Activated CD4-positive, alpha-beta T cell treated with anti-CD3 and anti-CD28 coated beads, Interleukin-2, amount 10 ng/mL, durations not matched to agents 24 days and 14 days (primary cell): ENCODE data around the gene APH1B. TPM values are rescaled to one million over a fixed set of nuclear protein-coding genes. Genes with fewer than 3 reads are reported as not detected.

ENCODE experiments used
- DNase-seq: peaks from one replicate; pipeline ENCODE4 v3.0.0; 2022
- H3K27ac Mint-ChIP-seq: one replicate; pipeline ENCODE4 v1.8.0; 2022; ENCODE audit warnings: mild to moderate bottlenecking, mixed read lengths
- H3K27me3 Mint-ChIP-seq: one replicate; pipeline ENCODE4 v1.8.0; 2022; ENCODE audit warnings: mixed read lengths
- H3K36me3 Mint-ChIP-seq: one replicate; pipeline ENCODE4 v1.8.0; 2022; ENCODE audit warnings: low read depth, mild to moderate bottlenecking, mixed read lengths
- H3K4me1 Mint-ChIP-seq: one replicate; pipeline ENCODE4 v1.8.0; 2021; ENCODE audit warnings: mixed read lengths
- H3K4me3 Mint-ChIP-seq: one replicate; pipeline ENCODE4 v1.8.0; 2022; ENCODE audit warnings: mild to moderate bottlenecking, moderate library complexity, mixed read lengths
- H3K9me3 Mint-ChIP-seq: one replicate; pipeline ENCODE4 v1.8.0; 2021; ENCODE audit warnings: mixed read lengths
- intact Hi-C: fragments of 100-400 bp; cut with micrococcal nuclease; formaldehyde crosslinking; loops from one replicate; pipeline ENCODE4 v1.15.1; 2023
- total RNA-seq: library from RNA; stranded (reverse); gene quantifications from 2 replicates; pipeline ENCODE4 v1.2.3, GENCODE V29; 2022

APH1B gene
- total RNA-seq, 1 donor from 2014 or later, result 3.8 TPM

- Mint-ChIP-seq H3K4me3 (no peak overlapping the region), H3K4me1 (peaks cover 4% of the 10 kb centered on the region), H3K27ac (no peak overlapping the region), H3K9me3 (no peaks in the 10 kb centered on the region), H3K27me3 (no peaks in the 10 kb centered on the region), H3K36me3 (peaks cover 59% of the 10 kb centered on the region)
- intact Hi-C loops, result no loop called here
- no peak for DNase-seq
These were observed 16.1 kb upstream of the APH1B start for GRCh38 chr15:63261311-63261710.

- Mint-ChIP-seq H3K27ac (no peak overlapping the region), H3K27me3 (no peaks in the 10 kb centered on the region), H3K4me3 (no peak overlapping the region), H3K9me3 (no peaks in the 10 kb centered on the region), H3K4me1 (peaks cover 4% of the 10 kb centered on the region), H3K36me3 (peaks cover 57% of the 10 kb centered on the region)
- intact Hi-C loops, result no loop called here
- DNase-seq, result no peak
These were observed 13.9 kb upstream of the APH1B start for GRCh38 chr15:63263519-63263918.

- Mint-ChIP-seq H3K36me3 (peaks cover 57% of the 10 kb centered on the region), H3K27ac (no peak overlapping the region)
- intact Hi-C loops, result no loop called here
These were observed 12.6 kb upstream of the APH1B start for GRCh38 chr15:63264688-63265293.

GRCh38 chr15:63274427-63274826, 3.0 kb upstream of the APH1B start:
- DNase-seq, result peak; percentile 66
- H3K36me3 Mint-ChIP-seq, result peaks cover 34% of the 10 kb centered on the region
- H3K4me1 Mint-ChIP-seq, result peaks cover 33% of the 10 kb centered on the region
- peak overlapping the region; percentile 48 for H3K4me3 Mint-ChIP-seq
- no peaks in the 10 kb centered on the region for H3K9me3 Mint-ChIP-seq
- intact Hi-C loops, result no loop called here
- H3K27me3 Mint-ChIP-seq, result no peaks in the 10 kb centered on the region
- peak overlapping the region; percentile 45 for H3K27ac Mint-ChIP-seq

More at GRCh38 chr15:63264688-63265293, 12.6 kb upstream of the APH1B start:
- H3K4me3 Mint-ChIP-seq, result no peak overlapping the region
- H3K9me3 Mint-ChIP-seq, result no peaks in the 10 kb centered on the region
- H3K4me1 Mint-ChIP-seq, result peaks cover 9% of the 10 kb centered on the region
- no peak for DNase-seq
- no peaks in the 10 kb centered on the region for H3K27me3 Mint-ChIP-seq

GRCh38 chr15:63276342-63277037, 915 bp upstream of the APH1B start:
- Mint-ChIP-seq H3K9me3 (no peaks in the 10 kb centered on the region), H3K36me3 (peaks cover 28% of the 10 kb centered on the region), H3K27ac (peak overlapping the region; percentile 89), H3K27me3 (no peaks in the 10 kb centered on the region), H3K4me3 (peak overlapping the region; percentile 93), H3K4me1 (peaks cover 30% of the 10 kb centered on the region)
- intact Hi-C loops, result loop anchor here (1.0 to 5.0 kb wide), 3 partner anchors 87 to 229 kb away; partner anchors contain the start of genes RAB8B and RPS27L
- DNase-seq, result no peak

- intact Hi-C loops, result loop anchor here (1.0 to 5.0 kb wide), 3 partner anchors 89 to 231 kb away; partner anchors contain the start of genes RAB8B and RPS27L
- no peaks in the 10 kb centered on the region for H3K27me3 Mint-ChIP-seq
- H3K4me1 Mint-ChIP-seq, result peaks cover 29% of the 10 kb centered on the region
- H3K9me3 Mint-ChIP-seq, result no peaks in the 10 kb centered on the region
- peak; percentile 61 for DNase-seq
- H3K36me3 Mint-ChIP-seq, result peaks cover 25% of the 10 kb centered on the region
- peak overlapping the region; percentile 67 for H3K27ac Mint-ChIP-seq
- peak overlapping the region; percentile 81 for H3K4me3 Mint-ChIP-seq
These were observed 570 bp downstream of the APH1B start for GRCh38 chr15:63277893-63278456.

- Mint-ChIP-seq H3K4me3 (no peak overlapping the region), H3K27me3 (no peaks in the 10 kb centered on the region), H3K36me3 (peaks cover 23% of the 10 kb centered on the region), H3K27ac (no peak overlapping the region), H3K4me1 (peaks cover 8% of the 10 kb centered on the region), H3K9me3 (no peaks in the 10 kb centered on the region)
- intact Hi-C loops, result no loop called here
- DNase-seq, result no peak
These were observed 5.7 kb downstream of the APH1B start for GRCh38 chr15:63283126-63283525.

GRCh38 chr15:63284335-63284734, 6.9 kb downstream of the APH1B start:
- no peaks in the 10 kb centered on the region for H3K9me3 Mint-ChIP-seq
- H3K27ac Mint-ChIP-seq, result no peak overlapping the region
- DNase-seq, result no peak
- no peaks in the 10 kb centered on the region for H3K27me3 Mint-ChIP-seq
- peaks cover 18% of the 10 kb centered on the region for H3K36me3 Mint-ChIP-seq
- H3K4me3 Mint-ChIP-seq, result no peak overlapping the region
- intact Hi-C loops, result no loop called here
- peaks cover 9% of the 10 kb centered on the region for H3K4me1 Mint-ChIP-seq

- DNase-seq, result no peak
- peaks cover 9% of the 10 kb centered on the region for H3K4me1 Mint-ChIP-seq
- no peak overlapping the region for H3K27ac Mint-ChIP-seq
- intact Hi-C loops, result no loop called here
- no peaks in the 10 kb centered on the region for H3K9me3 Mint-ChIP-seq
- H3K27me3 Mint-ChIP-seq, result no peaks in the 10 kb centered on the region
- H3K4me3 Mint-ChIP-seq, result no peak overlapping the region
- peaks cover 14% of the 10 kb centered on the region for H3K36me3 Mint-ChIP-seq
These were observed 9.7 kb downstream of the APH1B start for GRCh38 chr15:63287109-63287508.

GRCh38 chr15:63288342-63288741, 10.9 kb downstream of the APH1B start:
- intact Hi-C loops, result loop anchor here (1.0 kb wide), 1 partner anchor 114 kb away; no protein-coding TSS in a partner anchor
- Mint-ChIP-seq H3K4me1 (peaks cover 6% of the 10 kb centered on the region), H3K4me3 (no peak overlapping the region), H3K27ac (no peak overlapping the region), H3K27me3 (no peaks in the 10 kb centered on the region), H3K9me3 (no peaks in the 10 kb centered on the region), H3K36me3 (peaks cover 12% of the 10 kb centered on the region)
- no peak for DNase-seq

GRCh38 chr15:63288778-63289378, 11.5 kb downstream of the APH1B start:
- Mint-ChIP-seq H3K4me3 (no peak overlapping the region), H3K27ac (no peak overlapping the region)
- intact Hi-C loops, result loop anchor here (1.0 kb wide), 1 partner anchor 113 kb away; no protein-coding TSS in a partner anchor

GRCh38 chr15:63291507-63291906, 14.1 kb downstream of the APH1B start:
- Mint-ChIP-seq H3K4me1 (peaks cover 4% of the 10 kb centered on the region), H3K9me3 (no peaks in the 10 kb centered on the region), H3K27ac (no peak overlapping the region), H3K4me3 (no peak overlapping the region), H3K27me3 (no peaks in the 10 kb centered on the region), H3K36me3 (peaks cover 7% of the 10 kb centered on the region)
- intact Hi-C loops, result no loop called here
- no peak for DNase-seq

More at GRCh38 chr15:63288778-63289378, 11.5 kb downstream of the APH1B start:
- Mint-ChIP-seq H3K36me3 (peaks cover 9% of the 10 kb centered on the region), H3K9me3 (no peaks in the 10 kb centered on the region), H3K4me1 (peaks cover 4% of the 10 kb centered on the region), H3K27me3 (no peaks in the 10 kb centered on the region)
- peak; percentile 73 for DNase-seq

- Mint-ChIP-seq H3K4me3 (no peak overlapping the region), H3K9me3 (no peaks in the 10 kb centered on the region), H3K4me1 (peaks cover 4% of the 10 kb centered on the region), H3K27ac (no peak overlapping the region), H3K36me3 (peaks cover 3% of the 10 kb centered on the region), H3K27me3 (no peaks in the 10 kb centered on the region)
- intact Hi-C loops, result no loop called here
- no peak for DNase-seq
These were observed 14.8 kb downstream of the APH1B start for GRCh38 chr15:63292241-63292640.

- Mint-ChIP-seq H3K9me3 (no peaks in the 10 kb centered on the region), H3K27ac (no peak overlapping the region), H3K4me3 (no peak overlapping the region), H3K4me1 (peaks cover 4% of the 10 kb centered on the region), H3K36me3 (peaks cover 3% of the 10 kb centered on the region), H3K27me3 (no peaks in the 10 kb centered on the region)
- no peak for DNase-seq
- intact Hi-C loops, result no loop called here
These were observed 15.4 kb downstream of the APH1B start for GRCh38 chr15:63292771-63293170.
